Lower leg skin (tissue), 3 donors: ENCODE results near the gene SHROOM3.

ENCODE experiments used
- POLR2A ChIP-seq, 2 donors: fragments of 450-650 bp; IDR thresholded peaks; one replicate each; pipeline ENCODE4 v1.6.1; 2016 to 2017; ENCODE audit warnings: antibody characterized with exemption in 2 of 2, mild to moderate bottlenecking in 1 of 2, moderate library complexity in 1 of 2
- TF ChIP-seq, protein P1 (sequence below), 3 donors: fragments of 450-650 bp; IDR thresholded peaks; one replicate each; pipeline ENCODE4 v1.5.1; 2016; ENCODE audit warnings: antibody characterized with exemption in 3 of 3, mild to moderate bottlenecking in 3 of 3, moderate library complexity in 2 of 3

DNA sequence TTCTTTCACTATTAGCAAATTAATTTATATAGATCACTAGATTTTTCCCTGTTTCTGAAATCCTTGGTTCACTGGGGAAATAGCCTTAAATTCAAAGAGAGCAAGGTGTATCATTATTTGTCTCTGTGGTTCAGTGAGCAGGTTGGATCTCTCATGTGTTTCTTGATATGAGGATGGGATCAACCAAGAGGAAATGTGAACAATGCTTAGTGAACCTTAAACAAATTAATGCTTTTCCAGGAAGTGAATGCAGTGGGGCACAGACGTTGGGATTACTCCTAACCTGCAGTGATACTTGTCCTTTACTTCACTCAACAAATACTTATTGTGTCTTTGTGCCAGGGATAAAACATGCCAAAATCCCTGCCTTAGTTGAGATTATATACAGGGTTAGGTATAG is 193.2 kb downstream of the SHROOM3 start:
- TF ChIP-seq POLR2A (IDR thresholded peaks at IDR 0.05), result no peak
- TF ChIP-seq, protein P1, sequence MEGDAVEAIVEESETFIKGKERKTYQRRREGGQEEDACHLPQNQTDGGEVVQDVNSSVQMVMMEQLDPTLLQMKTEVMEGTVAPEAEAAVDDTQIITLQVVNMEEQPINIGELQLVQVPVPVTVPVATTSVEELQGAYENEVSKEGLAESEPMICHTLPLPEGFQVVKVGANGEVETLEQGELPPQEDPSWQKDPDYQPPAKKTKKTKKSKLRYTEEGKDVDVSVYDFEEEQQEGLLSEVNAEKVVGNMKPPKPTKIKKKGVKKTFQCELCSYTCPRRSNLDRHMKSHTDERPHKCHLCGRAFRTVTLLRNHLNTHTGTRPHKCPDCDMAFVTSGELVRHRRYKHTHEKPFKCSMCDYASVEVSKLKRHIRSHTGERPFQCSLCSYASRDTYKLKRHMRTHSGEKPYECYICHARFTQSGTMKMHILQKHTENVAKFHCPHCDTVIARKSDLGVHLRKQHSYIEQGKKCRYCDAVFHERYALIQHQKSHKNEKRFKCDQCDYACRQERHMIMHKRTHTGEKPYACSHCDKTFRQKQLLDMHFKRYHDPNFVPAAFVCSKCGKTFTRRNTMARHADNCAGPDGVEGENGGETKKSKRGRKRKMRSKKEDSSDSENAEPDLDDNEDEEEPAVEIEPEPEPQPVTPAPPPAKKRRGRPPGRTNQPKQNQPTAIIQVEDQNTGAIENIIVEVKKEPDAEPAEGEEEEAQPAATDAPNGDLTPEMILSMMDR (IDR thresholded peaks at IDR 0.05), result no peak
